Vagina (tissue), 2 donors: ENCODE results near the gene SIDT1. TPM values are rescaled to one million over a fixed set of nuclear protein-coding genes. Genes with fewer than 3 reads are reported as not detected.

ENCODE experiments used
- DNase-seq, 2 donors: peaks; one replicate each; pipeline ENCODE4 v3.0.0-alpha.2; 2017; ENCODE audit errors: extremely low spot score in 2 of 2
- H3K27ac ChIP-seq: fragments of 200-600 bp; sonication (generic); one replicate; pipeline ENCODE4 v1.5.1; 2019
- H3K27me3 ChIP-seq: fragments of 200-600 bp; sonication (generic); one replicate; pipeline ENCODE4 v1.5.1; 2019
- H3K36me3 ChIP-seq, 2 donors: fragments of 200-600 bp; sonication (generic); one replicate each; pipeline ENCODE4 v1.5.1; 2017 to 2019
- H3K4me1 ChIP-seq: fragments of 200-600 bp; sonication (generic); one replicate; pipeline ENCODE4 v1.5.1; 2019
- H3K4me3 ChIP-seq, 2 donors: fragments of 200-600 bp; sonication (generic); 1 replicate in 1 of 2; 2 replicates in 1 of 2; pipeline ENCODE4 v1.5.1; 2016 to 2019
- H3K9me3 ChIP-seq: fragments of 200-600 bp; sonication (generic); one replicate; pipeline ENCODE4 v1.5.1; 2019
- POLR2A ChIP-seq, 2 donors: fragments of 450-650 bp; IDR thresholded peaks; one replicate each; pipeline ENCODE4 v1.6.1; 2017; ENCODE audit warnings: antibody characterized with exemption in 2 of 2, mild to moderate bottlenecking in 2 of 2, moderate library complexity in 2 of 2
- POLR2AphosphoS5 ChIP-seq, 2 donors: sonication (generic); formaldehyde crosslinking; IDR thresholded peaks; one replicate each; pipeline ENCODE4 v1.9.0; 2017; ENCODE audit warnings: antibody characterized with exemption in 2 of 2, mild to moderate bottlenecking in 2 of 2, low read depth in 1 of 2; ENCODE audit not compliant: insufficient read depth in 1 of 2
- intact Hi-C: fragments of 100-400 bp; cut with DNase I; formaldehyde crosslinking; loops from one replicate; pipeline ENCODE4 v1.15.1; 2023
- total RNA-seq: library from RNA; depleted of rRNA; stranded (reverse); fragments of >200 nt; gene quantifications from one replicate; pipeline ENCODE4 v1.2.3, GENCODE V29; 2016
- TF ChIP-seq, protein P1 (sequence below), 3 experiments: fragments of 450-650 bp in 2 of 3; fragments of 200-600 bp in 1 of 3; sonication (generic) in 1 of 3; IDR thresholded peaks; one replicate each; pipeline ENCODE4 v1.5.1; 2017 to 2019; ENCODE audit warnings: antibody characterized with exemption in 3 of 3, mild to moderate bottlenecking in 2 of 3, moderate library complexity in 2 of 3

Gene SIDT1
- total RNA-seq, 1 donor from 2014 or later, result 44.0 TPM

DNA sequence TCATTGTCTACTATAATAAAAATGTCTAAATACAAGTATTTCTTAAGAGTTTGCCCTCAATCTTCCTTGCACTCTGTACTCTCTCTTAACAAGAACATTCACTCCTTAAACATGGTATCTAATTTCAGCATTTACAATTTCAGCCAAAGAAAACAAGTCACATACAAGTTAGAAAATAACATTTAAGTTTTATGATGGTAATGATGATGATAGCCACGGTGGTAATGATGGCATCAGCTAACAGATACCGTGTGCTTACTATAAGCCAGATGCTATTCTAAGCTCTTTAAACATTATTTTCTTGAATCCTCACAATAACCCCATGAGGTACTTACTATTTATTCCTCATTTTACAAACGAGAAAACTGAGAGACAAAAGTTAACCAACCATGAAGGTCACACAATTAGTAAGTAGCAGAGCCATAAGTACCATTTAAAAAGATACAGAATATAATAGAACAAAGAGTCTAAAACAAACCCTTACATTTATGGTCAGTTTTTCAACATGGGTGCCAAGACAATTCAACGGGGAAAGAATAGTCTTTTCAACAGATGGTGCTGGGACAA is 24.8 kb upstream of the SIDT1 start:
- intact Hi-C loops, result no loop called here
- H3K27me3 ChIP-seq, result no peaks in the 10 kb centered on the region
- H3K9me3 ChIP-seq, result no peaks in the 10 kb centered on the region
- H3K36me3 ChIP-seq, result peaks cover 0 to 4% of the 10 kb centered on the region in 2 donors
- H3K27ac ChIP-seq, result no peak overlapping the region
- no peak for TF ChIP-seq POLR2A (IDR thresholded peaks at IDR 0.05)
- no peak for TF ChIP-seq POLR2AphosphoS5 (IDR thresholded peaks at IDR 0.05; ENCODE audit: insufficient read depth in 1 of 2, low read depth in 1 of 2)
- TF ChIP-seq, protein P1, sequence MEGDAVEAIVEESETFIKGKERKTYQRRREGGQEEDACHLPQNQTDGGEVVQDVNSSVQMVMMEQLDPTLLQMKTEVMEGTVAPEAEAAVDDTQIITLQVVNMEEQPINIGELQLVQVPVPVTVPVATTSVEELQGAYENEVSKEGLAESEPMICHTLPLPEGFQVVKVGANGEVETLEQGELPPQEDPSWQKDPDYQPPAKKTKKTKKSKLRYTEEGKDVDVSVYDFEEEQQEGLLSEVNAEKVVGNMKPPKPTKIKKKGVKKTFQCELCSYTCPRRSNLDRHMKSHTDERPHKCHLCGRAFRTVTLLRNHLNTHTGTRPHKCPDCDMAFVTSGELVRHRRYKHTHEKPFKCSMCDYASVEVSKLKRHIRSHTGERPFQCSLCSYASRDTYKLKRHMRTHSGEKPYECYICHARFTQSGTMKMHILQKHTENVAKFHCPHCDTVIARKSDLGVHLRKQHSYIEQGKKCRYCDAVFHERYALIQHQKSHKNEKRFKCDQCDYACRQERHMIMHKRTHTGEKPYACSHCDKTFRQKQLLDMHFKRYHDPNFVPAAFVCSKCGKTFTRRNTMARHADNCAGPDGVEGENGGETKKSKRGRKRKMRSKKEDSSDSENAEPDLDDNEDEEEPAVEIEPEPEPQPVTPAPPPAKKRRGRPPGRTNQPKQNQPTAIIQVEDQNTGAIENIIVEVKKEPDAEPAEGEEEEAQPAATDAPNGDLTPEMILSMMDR (IDR thresholded peaks at IDR 0.05), result no peak
- no peaks in the 10 kb centered on the region for H3K4me1 ChIP-seq
- H3K4me3 ChIP-seq, result no peak overlapping the region
- DNase-seq, result no peak

DNA sequence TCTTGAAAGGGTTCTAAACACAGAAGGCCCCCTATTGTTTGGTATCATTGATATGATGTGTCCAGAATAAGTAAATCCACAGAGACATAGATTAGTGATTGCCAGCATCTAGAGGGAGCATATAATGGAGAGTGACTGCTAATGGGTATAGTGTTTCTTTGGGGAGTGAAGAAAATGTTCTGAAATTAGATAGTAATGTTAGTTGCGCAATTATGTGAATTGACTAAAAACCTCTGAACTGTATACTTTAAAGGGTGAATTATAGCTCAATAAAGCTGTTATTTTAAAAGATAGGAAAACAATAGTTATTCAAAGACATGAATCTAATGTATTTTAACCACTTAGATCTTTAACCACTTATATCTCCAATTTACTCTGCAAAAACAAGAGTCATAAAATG is 23.4 kb upstream of the SIDT1 start:
- H3K27ac ChIP-seq, result no peak overlapping the region
- TF ChIP-seq, protein P1 (IDR thresholded peaks at IDR 0.05), result no peak
- TF ChIP-seq POLR2AphosphoS5 (IDR thresholded peaks at IDR 0.05; ENCODE audit: insufficient read depth in 1 of 2, low read depth in 1 of 2) (no peak), POLR2A (IDR thresholded peaks at IDR 0.05) (no peak)
- intact Hi-C loops, result no loop called here
- H3K36me3 ChIP-seq, result no peaks in the 10 kb centered on the region
- DNase-seq, result no peak
- no peak overlapping the region for H3K4me3 ChIP-seq
- peaks cover 13% of the 10 kb centered on the region for H3K4me1 ChIP-seq
- H3K27me3 ChIP-seq, result no peaks in the 10 kb centered on the region
- no peaks in the 10 kb centered on the region for H3K9me3 ChIP-seq

DNA sequence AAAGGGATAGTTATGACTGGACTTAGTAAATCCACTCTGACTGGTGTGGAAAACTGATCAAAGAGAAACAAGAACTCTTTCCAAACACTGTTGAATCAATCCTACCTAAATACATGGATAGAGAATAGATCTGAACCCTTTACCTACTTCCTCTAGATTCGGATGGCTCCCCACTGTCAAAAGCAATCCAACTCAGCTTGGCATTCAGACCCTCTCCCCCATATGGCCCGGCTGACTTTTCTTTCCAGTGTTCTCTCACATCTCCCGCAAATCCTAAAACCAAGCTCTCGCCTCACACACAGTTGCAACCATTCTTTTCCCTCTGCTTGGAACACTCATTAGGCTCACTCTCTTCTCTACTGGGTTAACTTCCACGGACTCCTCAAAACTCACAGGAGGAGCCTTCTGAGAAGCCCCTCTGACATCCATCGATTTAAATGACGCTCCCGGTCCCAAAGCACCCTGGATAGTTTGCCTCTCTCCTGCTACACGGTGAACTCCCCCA is 18.0 kb upstream of the SIDT1 start:
- Histone ChIP-seq H3K4me3 (peak overlapping the region; percentile 75 to 88), H3K36me3 (no peaks in the 10 kb centered on the region), H3K27ac (peak overlapping the region; percentile 90), H3K4me1 (peaks cover 19% of the 10 kb centered on the region), H3K9me3 (no peaks in the 10 kb centered on the region), H3K27me3 (no peaks in the 10 kb centered on the region)
- no peak for DNase-seq
- TF ChIP-seq POLR2A (IDR thresholded peaks at IDR 0.05), result no peak
- TF ChIP-seq, protein P1 (IDR thresholded peaks at IDR 0.05), result no peak
- no peak for TF ChIP-seq POLR2AphosphoS5 (IDR thresholded peaks at IDR 0.05; ENCODE audit: insufficient read depth in 1 of 2, low read depth in 1 of 2)
- intact Hi-C loops, result no loop called here

DNA sequence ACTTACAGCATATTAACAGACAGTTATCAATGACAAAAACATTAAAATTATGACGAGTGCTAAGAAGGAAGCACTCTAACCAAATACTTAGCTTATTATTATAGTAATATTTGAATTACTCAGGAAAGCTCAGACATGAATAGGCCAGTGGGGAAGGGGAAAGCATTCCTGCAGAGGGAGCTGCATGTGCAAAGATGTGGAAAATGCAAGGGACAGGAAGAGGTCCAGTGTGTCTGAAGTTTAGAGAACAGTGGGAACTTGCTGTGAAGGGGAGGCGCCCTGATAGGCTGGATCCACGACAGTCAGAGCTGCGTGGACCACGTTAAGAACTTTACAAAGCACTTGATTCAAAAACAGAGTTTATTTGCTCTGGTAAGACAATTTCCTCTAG is 16.2 kb upstream of the SIDT1 start:
- H3K4me3 ChIP-seq, result no peak overlapping the region
- intact Hi-C loops, result no loop called here
- peaks cover 19% of the 10 kb centered on the region for H3K4me1 ChIP-seq
- TF ChIP-seq, protein P1 (IDR thresholded peaks at IDR 0.05), result no peak
- TF ChIP-seq POLR2AphosphoS5 (IDR thresholded peaks at IDR 0.05; ENCODE audit: insufficient read depth in 1 of 2, low read depth in 1 of 2), result no peak
- no peak for TF ChIP-seq POLR2A (IDR thresholded peaks at IDR 0.05)
- no peak overlapping the region for H3K27ac ChIP-seq
- no peaks in the 10 kb centered on the region for H3K9me3 ChIP-seq
- H3K36me3 ChIP-seq, result no peaks in the 10 kb centered on the region
- DNase-seq, result no peak
- no peaks in the 10 kb centered on the region for H3K27me3 ChIP-seq

DNA sequence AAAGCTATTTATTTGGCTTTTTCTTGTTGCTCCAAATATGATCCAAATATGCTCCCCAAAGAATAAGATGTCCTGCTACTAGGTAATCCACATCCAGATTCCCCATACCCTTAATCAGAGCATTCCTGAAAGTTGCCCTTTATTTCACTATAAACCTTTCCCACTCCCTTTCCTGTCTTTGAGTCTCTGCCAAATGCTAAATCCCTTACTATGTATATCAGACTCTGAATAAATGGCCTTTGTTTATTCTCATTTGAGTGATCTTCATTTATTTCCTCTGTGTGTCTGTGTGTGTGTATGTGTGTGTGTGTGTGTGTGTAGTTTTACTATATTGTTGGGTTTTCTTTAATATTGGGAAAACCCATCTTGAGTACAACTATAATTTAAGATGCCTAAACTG is 10.4 kb upstream of the SIDT1 start:
- DNase-seq, result no peak
- TF ChIP-seq POLR2AphosphoS5 (IDR thresholded peaks at IDR 0.05; ENCODE audit: insufficient read depth in 1 of 2, low read depth in 1 of 2), result no peak
- TF ChIP-seq, protein P1 (IDR thresholded peaks at IDR 0.05), result no peak
- no peak for TF ChIP-seq POLR2A (IDR thresholded peaks at IDR 0.05)
- intact Hi-C loops, result no loop called here
- Histone ChIP-seq H3K27me3 (no peaks in the 10 kb centered on the region), H3K4me3 (no peak overlapping the region), H3K9me3 (no peaks in the 10 kb centered on the region), H3K36me3 (no peaks in the 10 kb centered on the region), H3K27ac (no peak overlapping the region), H3K4me1 (no peaks in the 10 kb centered on the region)
